Neural progenitor cell (in vitro differentiated cells): Measurements from ENCODE around the gene EOMES. TPM values are rescaled to one million over a fixed set of nuclear protein-coding genes. Genes with fewer than 3 reads are reported as not detected.
A peak's percentile ranks its signal among the peaks of the same experiment; 100 is the strongest.

Experiments
- DNase-seq: peaks from one replicate; pipeline ENCODE4 v3.0.0-alpha.2; 2016; ENCODE audit warnings: low spot score
- H2AFZ ChIP-seq: fragments of 200-600 bp; sonication (generic); replicated peaks from 2 replicates; pipeline ENCODE4 v1.6.1; 2016; ENCODE audit warnings: antibody characterized with exemption
- H3F3A ChIP-seq: fragments of 200-600 bp; sonication (generic); 2 replicates; pipeline ENCODE4 v1.6.1; 2016; ENCODE audit warnings: antibody characterized with exemption, low read depth
- H3K27ac ChIP-seq: fragments of 200-600 bp; sonication (generic); 2 replicates; pipeline ENCODE4 v1.5.1; 2016; ENCODE audit warnings: mild to moderate bottlenecking
- H3K27me3 ChIP-seq: fragments of 200-600 bp; sonication (generic); 2 replicates; pipeline ENCODE4 v1.6.1; 2016; ENCODE audit warnings: mild to moderate bottlenecking, moderate library complexity
- H3K36me3 ChIP-seq: fragments of 200-600 bp; sonication (generic); 2 replicates; pipeline ENCODE4 v1.5.1; 2016
- H3K4me1 ChIP-seq: fragments of 200-600 bp; sonication (generic); 2 replicates; pipeline ENCODE4 v1.6.1; 2016; ENCODE audit warnings: mixed run types
- H3K4me2 ChIP-seq: fragments of 200-600 bp; sonication (generic); 2 replicates; pipeline ENCODE4 v1.6.1; 2016
- H3K4me3 ChIP-seq: fragments of 200-600 bp; sonication (generic); 2 replicates; pipeline ENCODE4 v1.5.1; 2016
- H3K79me2 ChIP-seq: fragments of 200-600 bp; sonication (generic); 2 replicates; pipeline ENCODE4 v1.6.1; 2016; ENCODE audit warnings: low read depth
- H3K9ac ChIP-seq: fragments of 200-600 bp; sonication (generic); 2 replicates; pipeline ENCODE4 v1.6.1; 2016
- H3K9me3 ChIP-seq: fragments of 200-600 bp; sonication (generic); 2 replicates; pipeline ENCODE4 v1.5.1; 2016; ENCODE audit warnings: low read depth
- H4K20me1 ChIP-seq: fragments of 200-600 bp; sonication (generic); 2 replicates; pipeline ENCODE4 v1.6.1; 2016; ENCODE audit warnings: low read depth
- H3K27ac Mint-ChIP-seq: 3 replicates; pipeline ENCODE4 v1.8.0; 2021; ENCODE audit warnings: mixed read lengths
- H3K27me3 Mint-ChIP-seq: 2 replicates; pipeline ENCODE4 v1.8.0; 2022; ENCODE audit warnings: low read depth, mild to moderate bottlenecking, inconsistent platforms, moderate library complexity, mixed read lengths; ENCODE audit not compliant: insufficient read depth
- H3K36me3 Mint-ChIP-seq: 3 replicates; pipeline ENCODE4 v1.8.0; 2021; ENCODE audit warnings: mixed read lengths
- H3K4me1 Mint-ChIP-seq: 3 replicates; pipeline ENCODE4 v1.8.0; 2021; ENCODE audit warnings: mixed read lengths
- H3K4me3 Mint-ChIP-seq: 3 replicates; pipeline ENCODE4 v1.8.0; 2021; ENCODE audit warnings: mild to moderate bottlenecking, moderate library complexity, mixed read lengths
- H3K9me3 Mint-ChIP-seq: 3 replicates; pipeline ENCODE4 v1.8.0; 2020; ENCODE audit warnings: mixed read lengths
- CTCF ChIP-seq: fragments of 200-600 bp; sonication (generic); IDR thresholded peaks from 2 replicates; pipeline ENCODE4 v1.5.1; 2017; ENCODE audit warnings: antibody characterized with exemption, mild to moderate bottlenecking
- EZH2 ChIP-seq: fragments of 200-600 bp; sonication (generic); IDR thresholded peaks from 2 replicates; pipeline ENCODE4 v1.6.1; 2017; ENCODE audit warnings: antibody characterized with exemption, mild to moderate bottlenecking, moderate library complexity
- EZH2phosphoT487 ChIP-seq: fragments of 200-600 bp; sonication (generic); IDR thresholded peaks from 2 replicates; pipeline ENCODE4 v1.6.1; 2017; ENCODE audit warnings: antibody characterized with exemption
- total RNA-seq: library from RNA; depleted of rRNA; stranded (reverse); fragments of >200 nt; gene quantifications from 2 replicates; pipeline ENCODE4 v1.2.3, GENCODE V29; 2015; ENCODE audit warnings: low replicate concordance

The EOMES gene
- total RNA-seq, 1 donor from 2014 or later: not detected

- Mint-ChIP-seq H3K9me3 (peaks cover 16% of the 10 kb centered on the region), H3K36me3 (no peaks in the 10 kb centered on the region), H3K4me3 (no peak overlapping the region), H3K27me3 (peaks cover 92% of the 10 kb centered on the region), H3K4me1 (peaks cover 41% of the 10 kb centered on the region), H3K27ac (no peak overlapping the region)
- Histone ChIP-seq H3K4me3 (no peak overlapping the region), H3K36me3 (no peaks in the 10 kb centered on the region), H3K27me3 (peaks cover 100% of the 10 kb centered on the region), H3K4me2 (no peak overlapping the region), H4K20me1 (peaks cover 92% of the 10 kb centered on the region), H3K4me1 (peaks cover 31% of the 10 kb centered on the region), H3K27ac (no peak overlapping the region), H3K9me3 (no peaks in the 10 kb centered on the region), H3F3A (peaks cover 29% of the 10 kb centered on the region), H3K79me2 (no peaks in the 10 kb centered on the region), H3K9ac (no peak overlapping the region), H2AFZ (no peak overlapping the region)
- DNase-seq: no peak
- TF ChIP-seq CTCF (no peak), EZH2phosphoT487 (peak; percentile 0), EZH2 (no peak)
Measured at GRCh38 chr3:27716309-27716708, 5.8 kb downstream of the EOMES start.

DNA sequence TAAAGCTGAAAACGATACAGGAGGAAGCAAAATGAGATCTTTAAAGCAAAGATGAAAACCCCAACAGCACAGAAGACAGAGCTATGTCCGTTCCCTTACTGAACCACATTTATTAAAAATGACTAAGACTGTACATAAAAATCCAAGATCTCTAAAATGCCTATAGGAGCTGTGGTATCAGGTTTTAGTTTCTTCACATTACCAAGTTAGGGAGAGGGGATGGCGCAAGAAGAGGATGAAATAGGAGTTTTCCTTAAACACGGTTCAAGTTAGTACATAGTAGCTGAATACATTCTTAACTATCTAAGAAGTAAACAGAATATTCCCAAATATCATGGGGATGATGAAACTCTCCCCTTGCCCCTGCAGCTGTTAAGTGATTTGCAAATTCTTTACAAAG lies 6.3 kb downstream of the EOMES start:
- no peak overlapping the region for H3K27ac Mint-ChIP-seq
- H3K4me1 ChIP-seq: peaks cover 27% of the 10 kb centered on the region
- H3K4me2 ChIP-seq: peak overlapping the region; percentile 73
- peaks cover 37% of the 10 kb centered on the region for H3K4me1 Mint-ChIP-seq
- no peaks in the 10 kb centered on the region for H3K36me3 ChIP-seq
- H3K9me3 ChIP-seq: no peaks in the 10 kb centered on the region
- no peak overlapping the region for H3K9ac ChIP-seq
- peaks cover 29% of the 10 kb centered on the region for H3F3A ChIP-seq
- peaks cover 16% of the 10 kb centered on the region for H3K9me3 Mint-ChIP-seq
- DNase-seq: no peak
- H3K4me3 ChIP-seq: no peak overlapping the region
- no peak overlapping the region for H3K4me3 Mint-ChIP-seq
- H3K79me2 ChIP-seq: no peaks in the 10 kb centered on the region
- no peak overlapping the region for H3K27ac ChIP-seq
- H2AFZ ChIP-seq: no peak overlapping the region
- no peak for TF ChIP-seq CTCF
- TF ChIP-seq EZH2phosphoT487: no peak
- TF ChIP-seq EZH2: no peak
- H3K36me3 Mint-ChIP-seq: no peaks in the 10 kb centered on the region
- peaks cover 100% of the 10 kb centered on the region for H3K27me3 ChIP-seq
- peaks cover 88% of the 10 kb centered on the region for H4K20me1 ChIP-seq
- H3K27me3 Mint-ChIP-seq: peaks cover 87% of the 10 kb centered on the region

DNA sequence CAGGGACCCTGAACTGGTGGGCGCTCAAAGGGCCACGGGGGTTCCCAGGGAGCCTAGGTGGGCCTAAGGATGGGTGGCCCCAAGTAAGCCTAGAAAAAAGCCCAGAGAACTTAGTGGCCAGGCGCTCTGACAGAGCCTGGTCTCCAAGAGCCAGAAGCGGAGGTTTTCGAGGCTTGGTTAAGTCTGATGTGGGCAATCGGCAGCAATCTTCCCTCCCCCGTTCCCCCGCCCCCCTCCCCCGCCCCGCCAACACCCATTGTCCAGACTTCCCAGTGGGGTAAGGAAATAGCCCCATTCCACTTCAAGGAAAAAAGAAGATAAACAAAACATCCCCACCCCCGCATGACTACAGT lies 6.7 kb downstream of the EOMES start:
- peak overlapping the region; percentile 33 for H3K4me3 ChIP-seq
- H3K9ac ChIP-seq: no peak overlapping the region
- H3K4me1 ChIP-seq: peaks cover 22% of the 10 kb centered on the region
- peaks cover 83% of the 10 kb centered on the region for H4K20me1 ChIP-seq
- no peak for DNase-seq
- H3K36me3 ChIP-seq: no peaks in the 10 kb centered on the region
- H3K79me2 ChIP-seq: no peaks in the 10 kb centered on the region
- TF ChIP-seq EZH2phosphoT487 (no peak), CTCF (no peak), EZH2 (no peak)
- Mint-ChIP-seq H3K27me3 (peaks cover 83% of the 10 kb centered on the region), H3K4me3 (peak overlapping the region; percentile 90), H3K36me3 (no peaks in the 10 kb centered on the region), H3K4me1 (peaks cover 34% of the 10 kb centered on the region), H3K27ac (no peak overlapping the region), H3K9me3 (peaks cover 16% of the 10 kb centered on the region)
- H3F3A ChIP-seq: peaks cover 29% of the 10 kb centered on the region
- H2AFZ ChIP-seq: no peak overlapping the region
- H3K27ac ChIP-seq: no peak overlapping the region
- peaks cover 100% of the 10 kb centered on the region for H3K27me3 ChIP-seq
- H3K4me2 ChIP-seq: peak overlapping the region; percentile 73
- no peaks in the 10 kb centered on the region for H3K9me3 ChIP-seq
